Fibroblast of lung (primary cell): ENCODE data around the gene HAUS6. TPM values are rescaled to one million over a fixed set of nuclear protein-coding genes. Genes with fewer than 3 reads are reported as not detected.
A peak's percentile ranks its signal among the peaks of the same experiment; 100 is the strongest.

Experiments
- DNase-seq, 2 donors: peaks; one replicate each; pipeline versions ENCODE4 v3.0.0 to v3.0.0-alpha.2; 2010; ENCODE audit warnings: low read depth in 2 of 2
- H2AFZ ChIP-seq: 2 replicates; pipeline ENCODE4 v1.5.1; 2012; ENCODE audit warnings: low read length, control low read depth, inconsistent platforms
- H3K27ac ChIP-seq: 2 replicates; pipeline ENCODE4 v1.5.1; 2011; ENCODE audit warnings: low read length, control low read depth; ENCODE audit not compliant: insufficient read depth
- H3K27me3 ChIP-seq: 2 replicates; pipeline ENCODE4 v1.5.1; 2011; ENCODE audit warnings: mild to moderate bottlenecking, low read length; ENCODE audit not compliant: control insufficient read depth, insufficient read depth
- H3K36me3 ChIP-seq: 2 replicates; pipeline ENCODE4 v1.5.1; 2011; ENCODE audit warnings: low read length; ENCODE audit not compliant: control insufficient read depth, insufficient read depth
- H3K4me1 ChIP-seq: 2 replicates; pipeline ENCODE4 v1.5.1; 2011; ENCODE audit warnings: low read length; ENCODE audit not compliant: control insufficient read depth, insufficient read depth; ENCODE audit errors: extremely low read depth
- H3K4me2 ChIP-seq: 2 replicates; pipeline ENCODE4 v1.5.1; 2011; ENCODE audit warnings: low read length, control low read depth; ENCODE audit not compliant: insufficient read depth; ENCODE audit errors: extremely low read depth
- H3K4me3 ChIP-seq, 4 experiments: fragments of 200-600 bp in 1 of 4; sonication (generic) in 1 of 4; replicated peaks in 1 of 4; 2 replicates each; pipeline ENCODE4 v1.5.1; 2011 to 2016; ENCODE audit warnings: low read length in 4 of 4, low read depth in 3 of 4, mild to moderate bottlenecking in 3 of 4, control low read depth in 2 of 4, inconsistent platforms in 1 of 4, mixed read lengths in 1 of 4; ENCODE audit not compliant: insufficient read depth in 1 of 4; ENCODE audit errors: control extremely low read depth in 1 of 4
- H3K79me2 ChIP-seq: 2 replicates; pipeline ENCODE4 v1.5.1; 2012; ENCODE audit warnings: mild to moderate bottlenecking, low read length, inconsistent platforms; ENCODE audit not compliant: control insufficient read depth, insufficient read depth
- H3K9ac ChIP-seq: 2 replicates; pipeline ENCODE4 v1.5.1; 2011; ENCODE audit warnings: mild to moderate bottlenecking, low read length, control low read depth; ENCODE audit not compliant: insufficient read depth
- H3K9me3 ChIP-seq: 2 replicates; pipeline ENCODE4 v1.5.1; 2012; ENCODE audit warnings: low read depth, low read length; ENCODE audit not compliant: control insufficient read depth, insufficient read depth
- H4K20me1 ChIP-seq: 2 replicates; pipeline ENCODE4 v1.5.1; 2011; ENCODE audit warnings: low read length; ENCODE audit not compliant: control insufficient read depth, insufficient read depth; ENCODE audit errors: extremely low read depth
- CTCF ChIP-seq, 2 donors: IDR thresholded peaks in 1 of 2; conservative IDR thresholded peaks in 1 of 2; 1 replicate in 1 of 2; 2 replicates in 1 of 2; pipeline ENCODE4 v1.5.1; 2011 to 2012; ENCODE audit warnings: low read length in 2 of 2, control low read depth in 1 of 2, inconsistent platforms in 1 of 2, low read depth in 1 of 2, mild to moderate bottlenecking in 1 of 2
- EZH2 ChIP-seq: IDR thresholded peaks from 2 replicates; pipeline ENCODE4 v1.5.1; 2012; ENCODE audit warnings: low read length, control low read depth, mild to moderate bottlenecking; ENCODE audit errors: missing control alignments
- polyA plus RNA-seq, 2 donors: library from polyadenylated mRNA; depleted of rRNA in 1 of 2; stranded (reverse) in 1 of 2; unstranded in 1 of 2; fragments of >200 nt; gene quantifications; 2 replicates each; pipeline ENCODE4 v1.2.1, GENCODE V29; 2011 to 2012; ENCODE audit warnings: missing spikeins in 1 of 2
- total RNA-seq: library from RNA; depleted of rRNA; stranded (reverse); fragments of >200 nt; gene quantifications from 2 replicates; pipeline ENCODE4 v1.2.1, GENCODE V29; 2014

The HAUS6 gene
- total and polyA plus RNA-seq, 2 donors (not counting 1 experiment from before 2014, with no cell fraction given), result 9.6 to 15.4 TPM

GRCh38 chr9:19032406-19032805 is 70.3 kb downstream of the HAUS6 start:
- H3K9me3 ChIP-seq, result no peaks in the 10 kb centered on the region
- H3K27ac ChIP-seq, result no peak overlapping the region
- peaks cover 3% of the 10 kb centered on the region for H3K27me3 ChIP-seq
- H3K4me3 ChIP-seq, result no peak overlapping the region
- DNase-seq, result no peak
- H2AFZ ChIP-seq, result no peak overlapping the region
- TF ChIP-seq CTCF (conservative IDR thresholded peaks at IDR 0.05 in 1 of 2, IDR thresholded peaks at IDR 0.05 in 1 of 2; ENCODE audit: low read depth in 1 of 2, low read length in 2 of 2) (no peak), EZH2 (no peak)
- no peaks in the 10 kb centered on the region for H3K36me3 ChIP-seq
- H3K9ac ChIP-seq, result no peak overlapping the region
- no peak overlapping the region for H3K4me2 ChIP-seq
- no peaks in the 10 kb centered on the region for H4K20me1 ChIP-seq
- no peaks in the 10 kb centered on the region for H3K79me2 ChIP-seq
- H3K4me1 ChIP-seq, result no peaks in the 10 kb centered on the region

- Histone ChIP-seq H3K27me3 (peaks cover 3% of the 10 kb centered on the region), H3K9me3 (no peaks in the 10 kb centered on the region), H3K36me3 (no peaks in the 10 kb centered on the region), H4K20me1 (no peaks in the 10 kb centered on the region), H3K79me2 (no peaks in the 10 kb centered on the region), H3K4me1 (no peaks in the 10 kb centered on the region), H2AFZ (no peak overlapping the region), H3K27ac (no peak overlapping the region), H3K4me2 (no peak overlapping the region), H3K9ac (no peak overlapping the region), H3K4me3 (no peak overlapping the region)
- peak in 1 of 2 donors; percentile 7 for DNase-seq
- TF ChIP-seq EZH2 (no peak), CTCF (conservative IDR thresholded peaks at IDR 0.05 in 1 of 2, IDR thresholded peaks at IDR 0.05 in 1 of 2; ENCODE audit: low read depth in 1 of 2, low read length in 2 of 2) (no peak)
These were observed 71.8 kb downstream of the HAUS6 start for GRCh38 chr9:19030899-19031298.

GRCh38 chr9:19028835-19029451 is 73.8 kb downstream of the HAUS6 start:
- Histone ChIP-seq H4K20me1 (no peaks in the 10 kb centered on the region), H3K79me2 (no peaks in the 10 kb centered on the region), H2AFZ (no peak overlapping the region), H3K4me1 (no peaks in the 10 kb centered on the region), H3K4me2 (no peak overlapping the region), H3K27ac (no peak overlapping the region), H3K27me3 (no peaks in the 10 kb centered on the region), H3K4me3 (peak overlapping the region in 1 of 4 experiments; percentile 18), H3K36me3 (no peaks in the 10 kb centered on the region), H3K9me3 (no peaks in the 10 kb centered on the region), H3K9ac (no peak overlapping the region)
- peak; percentile 54 to 83 for DNase-seq
- no peak for TF ChIP-seq EZH2
- TF ChIP-seq CTCF (conservative IDR thresholded peaks at IDR 0.05 in 1 of 2, IDR thresholded peaks at IDR 0.05 in 1 of 2; ENCODE audit: low read depth in 1 of 2, low read length in 2 of 2), result peak; percentile 67 to 70
